Keratinocyte (primary cell): Measurements from ENCODE around the gene VPS8.
A peak's percentile ranks its signal among the peaks of the same experiment; 100 is the strongest.

Experiments
- EZH2 ChIP-seq: IDR thresholded peaks from one replicate; pipeline ENCODE4 v1.6.1; 2012; ENCODE audit warnings: inconsistent platforms, mild to moderate bottlenecking, low read length, moderate library complexity
- TF ChIP-seq, protein P1 (sequence below), 3 experiments: IDR thresholded peaks in 1 of 3; conservative IDR thresholded peaks in 1 of 3; optimal IDR thresholded peaks in 1 of 3; 2 replicates in 2 of 3; 3 replicates in 1 of 3; pipeline versions ENCODE3 to v1.5.1; 2011; ENCODE audit warnings: low read length in 3 of 3, mild to moderate bottlenecking in 3 of 3, moderate library complexity in 2 of 3, control low read depth in 1 of 3, inconsistent platforms in 1 of 3; ENCODE audit not compliant: insufficient read depth in 2 of 3; ENCODE audit errors: extremely low read depth in 1 of 3

DNA sequence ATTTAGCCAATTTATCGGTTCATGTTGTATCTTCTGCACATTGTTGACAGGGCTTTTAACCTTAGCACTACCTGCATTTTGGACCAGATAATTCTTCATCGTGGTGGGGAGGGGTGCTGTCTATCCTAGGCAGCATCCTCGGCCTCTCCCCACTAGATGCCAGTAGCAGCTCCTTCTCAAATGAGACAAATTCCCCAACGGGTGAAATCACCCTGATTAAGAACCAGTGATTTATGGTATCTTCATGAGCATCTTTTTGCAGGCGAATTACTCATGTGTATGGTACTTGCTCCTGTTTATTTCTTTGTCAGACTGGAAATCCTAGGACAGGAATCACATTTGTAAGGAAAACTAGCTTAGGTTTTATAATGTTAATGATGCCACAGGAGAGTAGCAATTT lies 272.9 kb downstream of the VPS8 start:
- TF ChIP-seq, protein P1, sequence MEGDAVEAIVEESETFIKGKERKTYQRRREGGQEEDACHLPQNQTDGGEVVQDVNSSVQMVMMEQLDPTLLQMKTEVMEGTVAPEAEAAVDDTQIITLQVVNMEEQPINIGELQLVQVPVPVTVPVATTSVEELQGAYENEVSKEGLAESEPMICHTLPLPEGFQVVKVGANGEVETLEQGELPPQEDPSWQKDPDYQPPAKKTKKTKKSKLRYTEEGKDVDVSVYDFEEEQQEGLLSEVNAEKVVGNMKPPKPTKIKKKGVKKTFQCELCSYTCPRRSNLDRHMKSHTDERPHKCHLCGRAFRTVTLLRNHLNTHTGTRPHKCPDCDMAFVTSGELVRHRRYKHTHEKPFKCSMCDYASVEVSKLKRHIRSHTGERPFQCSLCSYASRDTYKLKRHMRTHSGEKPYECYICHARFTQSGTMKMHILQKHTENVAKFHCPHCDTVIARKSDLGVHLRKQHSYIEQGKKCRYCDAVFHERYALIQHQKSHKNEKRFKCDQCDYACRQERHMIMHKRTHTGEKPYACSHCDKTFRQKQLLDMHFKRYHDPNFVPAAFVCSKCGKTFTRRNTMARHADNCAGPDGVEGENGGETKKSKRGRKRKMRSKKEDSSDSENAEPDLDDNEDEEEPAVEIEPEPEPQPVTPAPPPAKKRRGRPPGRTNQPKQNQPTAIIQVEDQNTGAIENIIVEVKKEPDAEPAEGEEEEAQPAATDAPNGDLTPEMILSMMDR (optimal IDR thresholded peaks at IDR 0.05 in 1 of 3, IDR thresholded peaks at IDR 0.05 in 1 of 3, conservative IDR thresholded peaks at IDR 0.05 in 1 of 3; ENCODE audit: extremely low read depth in 1 of 3, insufficient read depth in 2 of 3, low read length in 3 of 3), result peak in 2 of 3 experiments; percentile 25 to 32
- TF ChIP-seq EZH2, result no peak
